AG04450 (cell line): ENCODE data around the gene SCIN. TPM values are rescaled to one million over a fixed set of nuclear protein-coding genes. Genes with fewer than 3 reads are reported as not detected.

Source experiments
- polyA plus RNA-seq: library from polyadenylated mRNA; depleted of rRNA; stranded (reverse); fragments of >200 nt; gene quantifications from 2 replicates; pipeline ENCODE4 v1.2.3, GENCODE V29; 2011; rRNA removed
- small RNA-seq: library from RNA; depleted of rRNA; stranded (forward); fragments of <200 nt; gene quantifications from one replicate; pipeline ENCODE3, GENCODE V24; 2012; ENCODE audit warnings: low read depth; ENCODE audit not compliant: insufficient read length

The SCIN gene
- polyA plus RNA-seq, 1 experiment, result not detected

Small RNA genes lying within 50 kb of the gene (small RNA-seq; reads per million reads assigned to genes)
- gene RF00264, result not detected

Other genes with a start within 250 kb of the SCIN start
- gene VWDE, start 166.9 kb upstream of the SCIN start, polyA plus RNA-seq, result 0.02 and 0.14 TPM in 2 replicates
- 18.3 and 31.0 TPM in 2 replicates for gene ARL4A, start 116.9 kb downstream of the SCIN start, polyA plus RNA-seq